GM19193 (cell line): ENCODE results near the gene RNF34.

ENCODE experiments used
- POLR2A ChIP-seq: IDR thresholded peaks from 4 replicates; pipeline ENCODE4 v1.6.1; 2011; ENCODE audit not compliant: insufficient read depth, insufficient read length; ENCODE audit errors: extremely low read depth

The RNF34 gene

GRCh38 chr12:121424624-121424975 is 24.7 kb downstream of the RNF34 start:
- peak; percentile 5 for TF ChIP-seq POLR2A

GRCh38 chr12:121427556-121428050 is 27.7 kb downstream of the RNF34 start:
- no peak for TF ChIP-seq POLR2A

- no peak for TF ChIP-seq POLR2A
Observed at GRCh38 chr12:121428883-121429282, 29.0 kb downstream of the RNF34 start.

- no peak for TF ChIP-seq POLR2A
Observed at GRCh38 chr12:121430833-121431415, 31.0 kb downstream of the RNF34 start.

GRCh38 chr12:121432740-121433480 is 33.0 kb downstream of the RNF34 start:
- no peak for TF ChIP-seq POLR2A

- no peak for TF ChIP-seq POLR2A
Observed at GRCh38 chr12:121436706-121437105, 36.8 kb downstream of the RNF34 start.

GRCh38 chr12:121438905-121439304 is 39.0 kb downstream of the RNF34 start:
- TF ChIP-seq POLR2A = no peak

- no peak for TF ChIP-seq POLR2A
Observed at GRCh38 chr12:121439715-121440114, 39.8 kb downstream of the RNF34 start.

GRCh38 chr12:121440768-121441167 is 40.9 kb downstream of the RNF34 start:
- no peak for TF ChIP-seq POLR2A

- no peak for TF ChIP-seq POLR2A
Observed at GRCh38 chr12:121441555-121441954, 41.6 kb downstream of the RNF34 start.

- no peak for TF ChIP-seq POLR2A
Observed at GRCh38 chr12:121442028-121442948, 42.4 kb downstream of the RNF34 start.

- no peak for TF ChIP-seq POLR2A
Observed at GRCh38 chr12:121443193-121443870, 43.4 kb downstream of the RNF34 start.

GRCh38 chr12:121443911-121444841 is 44.3 kb downstream of the RNF34 start:
- TF ChIP-seq POLR2A = no peak

- TF ChIP-seq POLR2A = no peak
Observed at GRCh38 chr12:121444842-121445202, 44.9 kb downstream of the RNF34 start.
